ENCODE data around the gene CRYAA.
"Not testable (repeated sequence)": the region's sequence is repeated elsewhere in the genome, so short reads cannot be mapped to it uniquely, and the experiment has no call there.

- TF ChIP-seq EZH2, EZH2phosphoT487 (IDR thresholded peaks at IDR 0.05): not testable (repeated sequence)
- TF ChIP-seq, protein P1, sequence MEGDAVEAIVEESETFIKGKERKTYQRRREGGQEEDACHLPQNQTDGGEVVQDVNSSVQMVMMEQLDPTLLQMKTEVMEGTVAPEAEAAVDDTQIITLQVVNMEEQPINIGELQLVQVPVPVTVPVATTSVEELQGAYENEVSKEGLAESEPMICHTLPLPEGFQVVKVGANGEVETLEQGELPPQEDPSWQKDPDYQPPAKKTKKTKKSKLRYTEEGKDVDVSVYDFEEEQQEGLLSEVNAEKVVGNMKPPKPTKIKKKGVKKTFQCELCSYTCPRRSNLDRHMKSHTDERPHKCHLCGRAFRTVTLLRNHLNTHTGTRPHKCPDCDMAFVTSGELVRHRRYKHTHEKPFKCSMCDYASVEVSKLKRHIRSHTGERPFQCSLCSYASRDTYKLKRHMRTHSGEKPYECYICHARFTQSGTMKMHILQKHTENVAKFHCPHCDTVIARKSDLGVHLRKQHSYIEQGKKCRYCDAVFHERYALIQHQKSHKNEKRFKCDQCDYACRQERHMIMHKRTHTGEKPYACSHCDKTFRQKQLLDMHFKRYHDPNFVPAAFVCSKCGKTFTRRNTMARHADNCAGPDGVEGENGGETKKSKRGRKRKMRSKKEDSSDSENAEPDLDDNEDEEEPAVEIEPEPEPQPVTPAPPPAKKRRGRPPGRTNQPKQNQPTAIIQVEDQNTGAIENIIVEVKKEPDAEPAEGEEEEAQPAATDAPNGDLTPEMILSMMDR (IDR thresholded peaks at IDR 0.05): not testable (repeated sequence)
These were observed 4.0 kb upstream of the CRYAA start for GRCh38 chr21:43164823-43165222.
